A549 treated with AZD2906 at 1 μM for 4 hours (cell line): Measurements from ENCODE around the gene C1GALT1. TPM values are rescaled to one million over a fixed set of nuclear protein-coding genes. Genes with fewer than 3 reads are reported as not detected.

Source experiments
- total RNA-seq: library from RNA; stranded (reverse); fragments of 200-300 nt; extraction: Qiagen RNA extraction; gene quantifications from 5 replicates; pipeline ENCODE4 v1.2.3, GENCODE V29; 2022

Gene C1GALT1
- total RNA-seq: 25.2 to 28.2 TPM (median 26.4 TPM) in 5 replicates

GRCh38 chr7:7182156-7183060 lies at the start of gene C1GALT1:
Gene C1GALT1, plus strand, starts transcription at chr7:7182544. Its CDS starts 51,776 bp downstream, at chr7:7234320.

